Lower leg skin (tissue), 4 donors: ENCODE results near the gene BICC1. TPM values are rescaled to one million over a fixed set of nuclear protein-coding genes. Genes with fewer than 3 reads are reported as not detected.

ENCODE experiments used
- DNase-seq, 2 donors: peaks; one replicate each; pipeline ENCODE4 v3.0.0-alpha.2; 2019; ENCODE audit warnings: low spot score in 2 of 2
- H3K4me3 ChIP-seq: fragments of 200-600 bp; sonication (generic); 2 replicates; pipeline ENCODE4 v1.5.1; 2017; ENCODE audit warnings: mild to moderate bottlenecking, low read depth; ENCODE audit not compliant: poor library complexity, severe bottlenecking
- POLR2A ChIP-seq, 2 donors: fragments of 450-650 bp; IDR thresholded peaks; one replicate each; pipeline ENCODE4 v1.6.1; 2016 to 2017; ENCODE audit warnings: antibody characterized with exemption in 2 of 2, mild to moderate bottlenecking in 1 of 2, moderate library complexity in 1 of 2
- WGBS, 2 donors: methylation state at CpG; one replicate each; pipeline ENCODE4 v1.1.5; 2018; 5-methylcytosine and 5-hydroxymethylcytosine counted together
- intact Hi-C: fragments of 100-400 bp; cut with DNase I; formaldehyde crosslinking; loops from one replicate; pipeline ENCODE4 v1.15.0; 2023; ENCODE audit warnings: low total_unique reads
- total RNA-seq, 4 donors: library from RNA; depleted of rRNA; stranded (reverse); fragments of >200 nt; gene quantifications; one replicate each; pipeline ENCODE4 v1.1.0, GENCODE V29; 2016
- TF ChIP-seq, protein P1 (sequence below), 3 donors: fragments of 450-650 bp; IDR thresholded peaks; one replicate each; pipeline ENCODE4 v1.5.1; 2016; ENCODE audit warnings: antibody characterized with exemption in 3 of 3, mild to moderate bottlenecking in 3 of 3, moderate library complexity in 2 of 3

BICC1 gene
- total RNA-seq, 4 donors from 2014 or later: 5.0 to 11.5 (median 7.1) TPM

DNA sequence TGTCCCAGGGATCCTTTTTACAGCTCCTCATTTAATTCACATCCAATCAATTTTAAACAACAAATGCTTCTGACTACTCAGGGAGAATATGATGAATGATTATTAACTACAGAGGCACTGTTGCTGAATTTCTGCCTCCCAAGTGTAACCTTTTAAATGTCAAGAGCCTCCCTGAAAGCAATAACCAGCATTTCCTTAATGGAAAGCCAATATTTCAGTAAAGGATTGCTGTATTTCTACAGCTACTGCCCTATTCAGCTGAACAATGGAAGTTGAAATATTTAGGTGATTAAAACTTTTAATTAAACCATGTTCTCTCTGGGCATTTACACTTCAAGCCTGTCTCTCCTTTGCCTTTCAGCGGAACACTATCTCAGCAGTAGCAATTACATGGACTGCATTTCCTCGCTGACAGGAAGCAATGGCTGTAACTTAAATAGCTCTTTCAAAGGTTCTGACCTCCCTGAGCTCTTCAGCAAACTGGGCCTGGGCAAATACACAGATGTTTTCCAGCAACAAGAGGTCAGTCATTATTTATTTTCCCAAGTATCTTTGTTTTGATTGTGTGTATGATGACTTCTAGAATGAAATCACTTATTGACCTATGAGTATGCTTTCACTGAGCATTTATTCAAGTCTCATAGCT is 304.7 kb downstream of the BICC1 start:
- TF ChIP-seq, protein P1, sequence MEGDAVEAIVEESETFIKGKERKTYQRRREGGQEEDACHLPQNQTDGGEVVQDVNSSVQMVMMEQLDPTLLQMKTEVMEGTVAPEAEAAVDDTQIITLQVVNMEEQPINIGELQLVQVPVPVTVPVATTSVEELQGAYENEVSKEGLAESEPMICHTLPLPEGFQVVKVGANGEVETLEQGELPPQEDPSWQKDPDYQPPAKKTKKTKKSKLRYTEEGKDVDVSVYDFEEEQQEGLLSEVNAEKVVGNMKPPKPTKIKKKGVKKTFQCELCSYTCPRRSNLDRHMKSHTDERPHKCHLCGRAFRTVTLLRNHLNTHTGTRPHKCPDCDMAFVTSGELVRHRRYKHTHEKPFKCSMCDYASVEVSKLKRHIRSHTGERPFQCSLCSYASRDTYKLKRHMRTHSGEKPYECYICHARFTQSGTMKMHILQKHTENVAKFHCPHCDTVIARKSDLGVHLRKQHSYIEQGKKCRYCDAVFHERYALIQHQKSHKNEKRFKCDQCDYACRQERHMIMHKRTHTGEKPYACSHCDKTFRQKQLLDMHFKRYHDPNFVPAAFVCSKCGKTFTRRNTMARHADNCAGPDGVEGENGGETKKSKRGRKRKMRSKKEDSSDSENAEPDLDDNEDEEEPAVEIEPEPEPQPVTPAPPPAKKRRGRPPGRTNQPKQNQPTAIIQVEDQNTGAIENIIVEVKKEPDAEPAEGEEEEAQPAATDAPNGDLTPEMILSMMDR (IDR thresholded peaks at IDR 0.05): no peak
- TF ChIP-seq POLR2A (IDR thresholded peaks at IDR 0.05): no peak
- DNase-seq: no peak
- WGBS, 2 donors: 69 to 73% methylated on average over 2 of the region's 2 CpGs
- intact Hi-C loops: no loop called here
- no peak overlapping the region for H3K4me3 ChIP-seq

DNA sequence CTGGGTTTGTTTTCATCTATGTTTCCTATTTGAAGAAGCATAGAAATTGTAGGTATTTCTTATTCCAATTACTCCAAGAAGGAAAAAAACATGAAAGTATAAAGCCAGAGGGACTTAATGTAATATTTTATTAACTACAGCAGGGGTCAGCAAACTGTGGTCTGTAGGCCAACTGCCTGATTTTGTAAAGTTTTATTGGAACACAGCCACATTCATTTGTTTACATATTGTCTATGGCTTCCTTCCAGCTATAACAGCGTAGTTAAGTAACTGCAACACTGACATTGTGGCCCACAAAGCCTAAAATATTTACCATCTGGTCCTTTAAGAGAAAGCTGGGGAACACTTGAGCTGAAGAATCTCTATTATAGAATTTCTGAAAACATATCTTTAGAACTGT is 306.2 kb downstream of the BICC1 start:
- no peak for TF ChIP-seq POLR2A (IDR thresholded peaks at IDR 0.05)
- TF ChIP-seq, protein P1 (IDR thresholded peaks at IDR 0.05): no peak
- intact Hi-C loops: no loop called here
- no peak overlapping the region for H3K4me3 ChIP-seq
- no peak for DNase-seq
- 55 to 63% methylated on average over 1 of the region's 1 CpG for WGBS, 2 donors

- no peak for DNase-seq
- 83 to 91% methylated on average over 1 of the region's 1 CpG for WGBS, 2 donors
- TF ChIP-seq POLR2A (IDR thresholded peaks at IDR 0.05): no peak
- TF ChIP-seq, protein P1 (IDR thresholded peaks at IDR 0.05): no peak
- H3K4me3 ChIP-seq: no peak overlapping the region
- intact Hi-C loops: no loop called here
These were observed 307.7 kb downstream of the BICC1 start for GRCh38 chr10:58820386-58820785.

- DNase-seq: no peak
- intact Hi-C loops: no loop called here
- WGBS, 2 donors: 27 to 31% methylated on average over 7 of the region's 7 CpGs
- no peak overlapping the region for H3K4me3 ChIP-seq
- TF ChIP-seq POLR2A (IDR thresholded peaks at IDR 0.05): no peak
- TF ChIP-seq, protein P1 (IDR thresholded peaks at IDR 0.05): no peak
These were observed 308.4 kb downstream of the BICC1 start for GRCh38 chr10:58820861-58821751.

GRCh38 chr10:58821752-58822056 is 309.0 kb downstream of the BICC1 start:
- DNase-seq: no peak
- no peak for TF ChIP-seq POLR2A (IDR thresholded peaks at IDR 0.05)
- TF ChIP-seq, protein P1 (IDR thresholded peaks at IDR 0.05): no peak
- no peak overlapping the region for H3K4me3 ChIP-seq
- 73 to 74% methylated on average over 1 of the region's 1 CpG for WGBS, 2 donors
- intact Hi-C loops: no loop called here
